ENCODE results near the gene GLIS2.
"Not testable (repeated sequence)": the region's sequence is repeated elsewhere in the genome, so short reads cannot be mapped to it uniquely, and the experiment has no call there.

Gene GLIS2

DNA sequence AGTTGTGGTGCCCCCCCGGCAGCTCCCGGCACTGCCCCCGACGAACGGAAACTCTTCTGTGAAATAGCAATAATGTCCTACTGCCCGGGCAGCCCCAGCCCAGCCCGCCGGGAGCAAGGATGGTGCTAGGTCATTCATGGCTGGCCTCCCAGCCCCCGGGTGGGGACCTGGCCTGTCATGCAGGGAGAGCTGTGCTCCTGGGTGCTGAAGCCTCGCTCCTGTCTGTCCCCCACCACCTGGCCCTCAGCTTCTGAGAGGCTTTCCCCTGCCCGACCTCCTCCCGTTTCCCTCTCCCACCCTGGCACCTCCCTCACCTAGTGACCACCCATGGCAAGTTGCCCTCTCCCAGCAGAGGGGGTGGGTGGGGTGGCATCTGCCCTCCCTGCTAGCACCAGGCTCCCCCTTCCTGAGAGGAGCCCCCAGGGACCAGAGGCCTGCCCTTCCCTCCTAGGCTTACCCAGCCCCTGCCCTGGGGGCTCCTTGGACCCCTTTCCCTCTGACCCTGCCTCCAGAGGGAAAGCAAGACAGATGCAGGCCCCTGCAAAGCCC is 21.7 kb downstream of the GLIS2 start:
- DNase-seq, result no peak

DNA sequence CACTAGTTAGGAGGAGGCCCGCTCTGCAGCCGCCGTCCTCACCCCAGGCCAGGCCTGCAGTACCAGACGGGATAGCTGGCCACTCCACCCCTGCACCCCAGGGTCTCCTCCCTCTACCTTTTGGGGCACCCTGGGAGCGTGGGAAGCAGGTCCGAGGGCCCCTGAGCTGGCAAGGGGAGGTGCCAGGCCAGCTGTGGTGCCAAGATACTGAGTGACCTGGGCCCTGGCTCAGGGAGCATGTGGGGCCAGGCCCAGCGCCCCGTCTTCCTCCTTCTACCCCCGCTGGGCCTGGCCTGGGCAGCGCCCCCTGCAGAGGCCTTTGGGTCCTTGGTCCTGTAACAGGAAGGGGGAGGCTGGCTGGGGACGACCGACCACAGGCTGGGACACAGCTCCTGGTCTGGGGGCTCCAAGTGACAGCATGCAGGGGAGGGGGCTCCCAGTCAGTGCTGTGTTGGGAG is 22.3 kb downstream of the GLIS2 start:
- DNase-seq, result no peak

DNA sequence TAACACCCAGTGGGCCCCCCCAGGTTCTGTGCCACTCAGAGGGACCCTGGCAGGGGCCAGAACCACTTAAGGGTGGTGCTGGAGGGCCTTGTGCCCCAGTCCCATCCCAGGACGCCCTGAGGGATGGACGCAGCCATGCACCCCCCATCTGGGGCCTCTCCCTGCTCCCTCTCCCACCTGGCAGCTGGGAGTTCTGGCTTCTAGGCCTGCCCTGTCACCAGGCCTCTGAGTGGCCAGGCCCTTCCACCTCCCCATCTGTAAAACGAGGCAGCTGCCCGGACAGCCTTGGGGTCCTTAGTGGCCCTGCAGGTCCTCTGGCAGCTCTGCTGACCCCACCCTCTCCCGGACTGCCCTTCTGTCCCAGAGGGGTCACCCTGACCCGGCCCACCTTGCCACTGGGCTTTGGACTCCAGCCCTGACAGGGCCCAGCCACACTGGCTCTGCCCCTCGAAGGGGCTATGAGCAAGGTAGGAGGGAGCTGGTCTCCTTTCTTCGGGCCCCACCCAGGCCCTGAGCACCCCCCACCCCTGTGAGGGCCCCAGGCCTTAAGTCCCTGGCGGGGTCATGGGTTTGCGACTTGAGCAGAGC is 22.9 kb downstream of the GLIS2 start:
- no peak for DNase-seq

DNA sequence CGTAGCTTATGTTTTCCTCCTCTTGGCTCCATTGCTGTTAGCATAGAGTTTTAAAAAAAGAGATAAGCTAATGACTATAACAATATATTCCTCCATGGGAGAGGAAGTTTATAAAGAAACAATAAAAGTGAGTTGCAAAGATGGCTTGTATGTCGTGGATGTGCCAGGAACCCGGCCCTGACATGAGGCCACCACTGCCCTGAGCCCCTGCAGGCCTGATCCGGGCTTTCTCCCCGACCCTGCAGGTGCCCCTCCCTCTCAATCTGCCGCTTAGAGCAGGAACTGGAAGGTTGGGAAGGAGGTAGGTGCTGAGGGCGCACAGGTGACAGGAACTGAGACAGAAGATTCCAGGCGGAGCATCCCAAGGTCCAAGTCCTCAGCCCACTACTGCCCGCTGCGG is 23.6 kb downstream of the GLIS2 start:
- no peak for DNase-seq

DNA sequence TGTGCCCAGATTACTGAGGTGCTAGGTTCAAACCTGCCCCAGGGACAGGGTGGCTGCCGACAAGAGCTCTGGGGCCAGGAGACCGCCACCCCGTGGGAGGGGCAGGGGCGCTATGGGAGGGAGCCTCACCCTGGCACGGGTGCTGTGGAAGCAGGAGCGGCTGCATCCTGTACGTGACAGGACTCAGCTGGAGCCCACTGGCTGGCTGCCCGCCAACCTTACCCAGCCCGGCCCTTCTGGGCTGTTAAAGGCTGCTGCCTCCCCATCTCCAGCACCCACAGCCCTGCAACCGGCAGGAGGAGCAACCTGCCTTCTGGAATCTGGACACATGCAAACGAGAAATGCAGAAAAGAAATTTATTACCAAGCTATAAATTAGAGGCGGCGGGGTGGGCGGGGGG is 24.0 kb downstream of the GLIS2 start:
- no peak for DNase-seq

DNA sequence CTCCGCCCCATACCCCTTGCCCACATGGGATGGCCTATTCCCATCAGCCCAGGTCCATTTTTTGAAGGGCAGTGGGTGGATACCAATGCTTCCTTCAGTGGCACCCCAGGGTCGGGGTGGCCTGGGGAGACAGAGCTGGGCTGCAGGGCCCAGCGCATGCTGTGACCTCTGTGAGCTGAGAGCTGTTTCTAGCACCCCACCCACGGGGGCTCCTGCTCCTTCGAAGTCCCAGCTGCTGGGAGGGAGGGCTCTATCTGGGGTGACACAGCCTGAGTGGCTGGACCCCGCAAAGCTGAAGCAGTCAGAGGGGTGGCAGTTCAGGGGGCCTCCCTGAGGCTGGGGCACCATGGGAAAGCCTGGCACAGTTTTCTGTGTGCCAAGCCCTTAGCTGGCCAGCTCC is 24.6 kb downstream of the GLIS2 start:
- no peak for DNase-seq

DNA sequence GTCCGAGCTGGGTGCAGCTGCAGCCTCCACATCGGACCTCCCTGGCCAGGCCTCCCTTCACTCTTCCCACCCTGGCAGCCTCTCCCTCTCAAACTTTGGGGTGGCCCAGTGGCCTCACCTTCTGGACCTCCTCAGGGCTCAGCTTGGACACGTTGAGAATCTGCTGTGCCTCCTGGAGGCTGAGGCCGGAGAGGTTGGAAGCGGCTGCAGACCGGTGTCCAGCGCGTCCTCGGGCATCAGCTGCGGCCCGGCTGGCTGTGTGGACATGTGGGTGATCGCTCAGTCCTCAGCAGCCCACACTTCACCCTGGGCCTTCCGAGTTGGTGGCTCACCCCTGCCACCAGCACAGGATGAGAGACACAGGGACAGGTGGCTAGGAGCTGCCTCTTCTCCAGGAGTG is 25.4 kb downstream of the GLIS2 start:
- DNase-seq, result no peak

DNA sequence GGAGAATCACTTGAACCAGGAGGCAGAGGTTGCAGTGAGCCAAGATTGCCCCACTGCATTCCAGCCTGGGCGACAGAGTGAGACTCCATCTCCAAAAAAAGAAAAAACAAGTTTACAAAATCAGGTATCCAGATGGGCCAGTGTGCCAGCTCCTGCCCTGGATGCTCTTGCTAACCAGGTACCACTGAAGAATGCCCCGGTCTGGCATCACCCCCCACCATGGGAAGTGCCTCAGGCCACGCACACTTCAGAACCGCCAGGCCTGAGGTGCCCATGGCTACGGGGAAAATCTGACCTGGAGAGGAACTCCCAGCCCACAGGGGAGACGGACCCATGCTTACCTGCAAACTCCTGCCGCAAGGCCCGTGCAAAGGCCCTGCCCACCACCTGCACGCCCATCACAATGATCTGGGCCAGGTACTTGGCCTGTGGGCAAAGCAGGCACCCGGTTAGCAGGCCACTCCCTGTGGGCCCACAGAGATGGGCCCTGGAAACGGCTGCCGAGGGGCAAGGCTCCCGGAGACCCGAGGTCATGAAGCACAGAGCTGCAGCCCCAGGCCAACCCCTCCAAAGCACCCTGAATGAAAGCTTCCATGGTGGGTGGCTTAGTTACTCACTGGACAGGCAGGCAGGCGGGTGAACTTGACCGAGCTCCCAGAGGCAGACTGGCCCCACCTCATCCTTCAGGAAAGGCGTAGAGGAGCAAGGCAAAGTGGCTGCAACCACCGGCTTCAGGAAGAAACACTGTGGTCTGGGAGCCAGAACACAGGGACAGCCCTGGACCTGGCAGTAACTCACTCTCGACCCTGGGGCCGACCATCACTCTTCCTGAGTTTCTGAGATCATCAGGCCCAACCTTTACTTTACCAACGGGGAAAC is 27.2 kb downstream of the GLIS2 start:
- no peak for DNase-seq

DNA sequence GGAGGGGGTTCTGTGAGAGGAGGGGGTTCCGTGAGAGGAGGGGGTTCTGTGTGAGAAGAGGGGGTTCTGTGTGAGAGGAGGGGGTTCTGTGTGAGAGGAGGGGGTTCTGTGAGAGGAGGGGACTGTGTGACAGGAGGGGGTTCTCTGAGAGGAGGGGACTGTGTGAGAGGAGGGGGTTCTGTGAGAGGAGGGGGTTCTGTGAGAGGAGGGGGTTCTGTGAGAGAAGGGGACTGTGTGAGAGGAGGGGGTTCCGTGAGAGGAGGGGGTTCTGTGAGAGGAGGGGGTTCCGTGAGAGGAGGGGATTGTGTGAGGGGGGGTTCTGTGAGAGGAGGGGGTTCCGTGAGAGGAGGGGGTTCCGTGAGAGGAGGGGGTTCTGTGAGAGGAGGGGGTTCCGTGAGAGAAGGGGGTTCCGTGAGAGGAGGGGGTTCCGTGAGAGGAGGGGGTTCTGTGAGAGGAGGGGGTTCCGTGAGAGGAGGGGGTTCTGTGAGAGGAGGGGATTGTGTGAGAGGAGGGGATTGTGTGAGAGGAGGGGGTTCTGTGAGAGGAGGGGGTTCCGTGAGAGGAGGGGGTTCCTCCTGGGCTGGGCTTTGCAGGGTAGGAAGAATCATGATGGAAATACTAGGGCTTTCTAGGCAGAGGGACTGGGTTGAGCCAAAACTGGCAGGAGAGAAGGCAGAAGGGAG is 28.6 kb downstream of the GLIS2 start:
- DNase-seq, result not testable (repeated sequence)

DNA sequence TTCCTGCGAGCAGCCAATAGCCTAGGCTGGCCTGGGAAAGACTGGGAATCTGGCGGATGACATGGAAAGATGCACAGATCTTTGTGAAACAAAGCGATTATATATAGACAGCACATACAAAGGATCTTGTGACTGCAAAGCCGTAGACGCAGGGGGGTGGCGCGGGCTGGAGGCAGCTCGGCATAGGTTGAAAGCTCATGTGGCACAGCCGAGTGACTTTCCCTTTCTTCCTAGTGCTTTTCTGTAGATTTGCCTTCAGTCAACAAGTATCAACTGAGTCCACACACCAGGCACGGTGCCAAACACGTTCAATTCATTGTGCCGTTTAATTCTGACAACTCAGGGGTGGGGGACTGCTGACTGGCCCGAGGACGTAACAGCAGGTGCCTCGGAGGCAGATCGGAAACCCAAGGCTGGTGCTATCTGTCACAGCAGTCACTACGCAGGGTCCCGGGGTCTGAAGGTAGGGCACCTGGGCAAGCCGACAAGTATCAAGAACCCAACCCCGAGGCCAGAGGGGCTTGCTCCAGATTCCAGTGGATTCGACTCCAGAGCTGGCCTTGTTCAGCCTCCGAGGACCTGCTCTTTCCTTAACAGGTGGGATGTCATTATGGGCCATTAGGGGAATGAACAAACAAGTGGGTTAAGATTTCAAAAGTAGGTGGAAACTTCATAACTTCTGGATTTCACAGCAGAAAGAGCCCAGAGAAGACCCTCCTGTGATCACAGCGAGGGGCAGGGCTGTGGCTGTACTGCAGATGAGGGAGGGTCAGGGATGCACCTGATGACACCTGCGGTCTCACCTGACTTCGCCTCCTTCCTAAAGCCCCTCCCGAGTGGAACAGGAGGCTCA is 29.3 kb downstream of the GLIS2 start:
- DNase-seq, result no peak

DNA sequence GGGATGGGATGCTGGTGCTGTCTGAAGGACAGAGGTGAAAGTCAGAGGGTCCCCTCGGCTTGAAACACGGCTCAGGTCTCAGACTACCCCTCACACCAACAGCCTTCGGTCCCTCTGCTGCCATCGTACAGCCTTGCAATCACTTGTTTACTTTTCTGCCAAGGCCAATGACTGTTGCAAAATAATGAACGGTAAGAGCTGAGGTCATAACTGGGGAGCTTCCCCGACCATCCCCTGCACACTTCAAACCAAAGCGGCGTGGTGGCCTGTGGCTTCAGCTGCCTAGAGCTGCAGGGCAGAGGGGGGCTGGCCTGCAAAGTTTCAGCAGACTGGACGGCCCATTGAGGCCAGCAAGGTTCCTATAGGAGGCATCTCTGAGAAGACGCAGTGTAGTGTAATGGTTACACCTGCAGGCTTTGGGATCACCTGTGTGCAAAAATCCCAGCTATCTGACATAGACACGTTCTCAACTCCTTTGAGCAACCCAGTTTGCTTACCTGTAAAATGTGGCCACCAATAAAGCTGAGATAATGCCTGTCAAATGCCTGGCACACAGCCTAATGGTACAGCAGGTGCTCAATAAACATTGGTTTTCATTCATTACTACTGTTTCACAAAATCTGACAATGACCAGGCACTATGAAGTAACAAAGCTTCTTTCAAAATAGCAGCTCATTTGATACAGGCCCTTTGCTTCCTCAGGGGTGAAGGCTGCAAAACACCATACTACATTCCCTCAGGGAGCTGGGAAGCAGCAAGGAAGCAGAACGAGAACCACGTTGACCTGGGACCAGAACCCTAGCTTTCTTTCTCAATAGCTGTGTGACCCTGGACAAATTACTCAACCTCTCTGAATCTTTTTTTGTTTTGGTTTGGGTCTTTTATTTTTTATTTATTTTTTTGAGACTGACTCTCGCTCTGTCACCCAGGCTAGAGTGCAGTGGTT is 30.2 kb downstream of the GLIS2 start:
- no peak for DNase-seq

DNA sequence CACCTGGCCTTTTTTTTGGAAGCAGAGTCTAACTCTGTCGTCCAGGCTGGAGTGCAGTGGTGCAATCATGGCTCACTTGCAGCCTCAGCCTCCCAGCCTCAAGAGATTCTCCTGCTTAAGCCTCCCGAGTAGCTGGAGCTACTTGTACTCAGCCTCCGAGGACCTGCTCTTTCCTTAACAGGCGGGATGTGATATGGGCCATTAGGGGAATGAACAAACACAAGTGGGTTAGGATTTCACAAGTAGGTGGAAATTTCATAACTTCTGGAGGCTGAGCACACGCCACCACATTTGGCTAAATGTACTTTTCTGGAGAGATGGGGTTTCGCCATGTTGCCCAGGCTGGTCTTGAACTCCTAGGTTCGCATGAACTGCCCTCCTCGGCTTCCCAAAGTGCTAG is 31.1 kb downstream of the GLIS2 start:
- no peak for DNase-seq

DNA sequence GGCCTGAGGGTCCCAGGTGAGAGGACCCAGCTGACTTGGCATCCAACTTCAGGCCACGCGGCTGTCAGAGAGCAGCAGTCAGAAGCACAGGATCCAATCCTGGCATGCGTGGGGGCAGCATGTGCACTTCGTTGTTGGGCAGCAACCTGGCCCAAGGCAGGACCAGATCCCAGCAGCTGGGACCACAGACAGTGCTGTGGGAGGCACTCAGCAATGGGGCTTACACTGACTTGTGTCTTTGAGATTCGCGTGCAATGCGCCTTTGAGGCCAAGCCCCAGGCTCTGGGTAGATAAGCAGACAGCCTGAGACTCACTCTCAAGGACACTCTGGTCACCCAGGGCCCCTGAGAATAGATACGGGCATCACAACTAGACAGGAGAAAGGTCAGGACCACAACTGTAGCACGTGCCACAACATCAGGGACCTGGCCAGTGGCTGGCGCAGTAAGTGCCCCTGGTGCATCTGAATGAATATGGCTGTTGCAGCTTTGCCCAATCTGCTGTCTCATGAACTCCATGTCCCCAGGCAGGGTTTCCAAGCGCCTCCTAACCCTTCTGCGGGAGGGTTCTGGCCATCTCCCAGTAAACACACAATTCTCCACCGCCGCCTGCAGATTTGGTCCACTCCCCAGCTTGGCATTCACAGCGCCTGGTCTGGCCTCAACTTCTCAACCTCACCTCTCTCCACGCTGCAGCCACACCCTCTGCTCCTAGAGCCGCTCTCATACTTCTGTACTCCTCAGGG is 32.1 kb downstream of the GLIS2 start:
- DNase-seq, result no peak

DNA sequence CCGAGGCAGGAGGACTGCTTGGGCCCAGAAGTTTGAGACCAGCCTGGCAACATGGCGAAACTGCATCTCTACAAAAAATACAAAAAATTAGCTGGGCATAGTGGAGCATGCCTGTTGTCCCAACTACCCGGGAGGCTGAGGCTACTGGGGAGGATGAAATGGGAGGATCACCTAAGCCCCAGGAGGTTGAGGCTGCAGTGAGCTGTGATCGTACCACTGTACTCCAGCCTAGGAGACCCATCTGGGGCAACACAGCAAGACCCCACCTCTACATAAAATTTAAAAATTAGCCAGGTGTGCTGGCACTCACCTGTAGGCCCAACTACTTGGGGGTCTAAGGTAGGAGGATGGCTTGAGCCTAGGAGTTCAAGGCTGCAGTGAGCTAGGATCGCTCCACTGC is 33.5 kb downstream of the GLIS2 start:
- no peak for DNase-seq

DNA sequence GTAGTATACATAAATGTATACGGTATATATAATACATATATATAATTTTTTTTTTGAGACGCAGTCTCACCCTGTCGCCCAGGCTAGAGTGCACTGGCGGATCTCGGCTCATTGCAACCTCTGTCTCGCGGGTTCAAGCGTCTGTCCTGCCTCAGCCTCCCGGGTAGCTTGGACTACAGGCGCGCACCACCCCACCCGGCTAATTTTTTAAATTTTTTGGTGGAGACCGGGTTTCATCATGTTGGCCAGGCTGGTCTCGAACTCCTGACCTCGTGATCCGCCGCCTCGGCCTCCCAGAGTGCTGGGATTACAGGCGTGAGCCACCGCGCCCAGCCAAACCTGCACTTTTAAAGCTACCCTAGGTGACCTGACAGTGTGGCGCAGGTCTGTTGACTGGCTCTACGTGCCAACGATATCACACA is 34.5 kb downstream of the GLIS2 start:
- DNase-seq, result no peak

DNA sequence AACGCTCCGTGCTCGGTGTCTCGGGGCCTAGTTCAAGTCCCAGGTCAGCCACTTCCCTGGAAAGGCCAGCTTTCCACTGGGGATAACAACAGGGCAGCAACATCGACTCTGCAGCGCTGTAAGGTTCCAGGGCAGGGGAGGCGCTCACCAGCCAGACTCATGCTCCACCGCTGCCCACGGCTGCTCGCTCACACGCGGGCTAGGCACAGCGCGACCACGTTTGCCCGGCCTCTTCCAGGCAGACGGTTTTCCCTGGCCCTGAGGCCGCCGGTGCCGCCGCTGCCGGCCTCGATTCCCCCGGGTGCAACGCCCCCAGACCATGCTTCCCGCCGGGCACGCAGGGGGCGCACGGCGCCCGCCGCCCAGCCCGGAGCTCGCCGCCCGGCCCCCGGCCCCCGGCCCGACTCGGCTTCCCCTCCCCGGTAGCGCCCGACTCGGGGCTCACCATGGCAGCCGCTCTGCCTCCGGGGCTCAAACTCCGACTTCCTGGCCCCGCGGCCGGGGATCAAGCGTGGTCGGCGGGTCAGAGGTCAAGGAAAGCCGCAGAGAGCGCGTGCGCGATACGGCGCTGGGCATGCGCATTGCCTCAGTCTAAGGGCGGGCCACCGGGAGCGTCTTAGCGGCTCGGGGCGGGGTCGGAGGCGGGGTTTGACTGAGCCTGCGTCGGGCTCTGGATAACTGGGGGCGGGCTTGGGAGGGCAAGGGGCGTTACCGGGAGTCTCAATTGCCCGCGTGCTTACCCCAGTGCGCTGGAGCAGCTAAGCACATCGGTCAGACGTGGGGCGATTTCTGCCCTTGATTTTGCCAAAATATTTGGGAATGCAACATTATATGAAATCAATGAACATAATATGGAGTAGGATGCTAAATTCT is 35.2 kb downstream of the GLIS2 start, which contains the start of gene PAM16:
PAM16 (minus strand) TSS at position 535 of the 873 bp plus-strand sequence; CDS start at position 448, 87 bp downstream.
- peak; percentile 98 for DNase-seq

DNA sequence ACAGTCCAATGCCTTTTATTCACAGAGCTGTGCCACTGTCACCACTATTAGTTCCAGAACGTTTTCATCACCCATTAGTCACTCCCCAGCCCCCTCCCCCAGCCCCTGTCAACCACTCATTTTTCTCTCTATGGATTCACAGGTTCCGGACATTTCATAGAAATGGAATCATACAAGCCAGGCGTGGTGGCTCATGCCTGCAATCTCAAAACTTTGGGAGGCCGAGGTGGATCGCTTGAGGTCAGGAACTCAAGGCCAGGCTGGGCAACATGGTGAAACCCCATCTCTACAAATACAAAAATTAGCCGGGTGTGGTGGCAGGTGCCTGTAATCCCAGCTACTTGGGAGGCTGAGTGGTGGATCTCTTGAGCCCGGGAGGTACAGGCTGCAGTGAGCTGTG is 36.0 kb downstream of the GLIS2 start:
- DNase-seq, result peak; percentile 28

DNA sequence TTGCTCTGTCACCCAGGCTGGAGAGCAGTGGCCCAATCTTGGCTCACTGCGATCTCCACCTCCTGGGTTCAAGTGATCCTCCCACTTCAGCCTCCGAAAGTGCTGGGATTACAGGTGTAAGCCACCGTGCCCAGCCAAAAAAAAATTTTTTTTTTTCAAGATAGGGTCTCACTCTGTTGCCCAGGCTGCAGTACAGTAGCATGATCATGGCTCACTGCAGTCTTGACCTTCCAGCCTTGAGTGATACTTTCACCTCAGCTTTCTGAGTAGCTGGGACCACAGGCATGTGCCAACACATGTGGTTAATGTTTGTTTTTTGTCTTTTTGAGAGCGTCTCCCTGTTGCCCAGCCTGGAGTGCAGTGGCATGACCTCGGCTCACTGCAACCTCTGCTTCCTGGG is 37.0 kb downstream of the GLIS2 start:
- no peak for DNase-seq

DNA sequence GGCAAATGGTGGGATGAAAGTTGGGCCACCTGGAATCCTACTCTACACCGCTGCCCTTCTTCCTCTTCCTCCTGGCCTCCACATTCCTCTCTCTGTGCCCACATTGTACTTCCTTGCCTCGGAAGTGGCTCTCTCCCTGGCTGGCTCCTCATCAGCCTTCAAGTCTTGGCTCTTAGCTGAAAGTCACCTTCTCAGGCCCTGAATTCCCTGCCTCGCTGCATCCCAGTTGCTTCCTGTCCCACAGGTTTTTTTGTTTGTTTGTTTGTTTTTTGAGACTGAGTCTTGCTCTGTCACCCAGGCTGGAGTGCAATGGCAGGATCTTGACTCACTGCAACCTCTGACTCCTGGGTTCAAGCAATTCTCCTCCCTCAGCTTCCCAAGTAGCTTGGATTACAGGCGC is 37.8 kb downstream of the GLIS2 start:
- DNase-seq, result no peak

Measured in stimulated activated CD4-positive, alpha-beta T cell treated with anti-CD3 and anti-CD28 coated beads, Interleukin-4, amount 100 ng/mL, for 24 hours (primary cell).